OCI-LY7 (cell line): ENCODE results near the gene FAM163A. TPM values are rescaled to one million over a fixed set of nuclear protein-coding genes. Genes with fewer than 3 reads are reported as not detected.

Experiments
- BruUV-seq: library from RNA; stranded (reverse); fragments of 400-500 nt; replicated peaks from 2 replicates; lab custom pipeline; 2021; lab: Mats Ljungman, UMichigan
- CTCF ChIA-PET: fragments of 300-600 bp; sonication (Branson Sonifier 250); formaldehyde crosslinking; loops from one replicate; lab custom pipeline; 2022; ENCODE audit warnings: antibody characterized with exemption; ENCODE audit not compliant: unreplicated experiment; lab: Charles Lee
- POLR2A ChIA-PET: fragments of 300-600 bp; sonication (Branson Sonifier 250); formaldehyde crosslinking; loops from one replicate; lab custom pipeline; 2022; ENCODE audit warnings: antibody characterized with exemption; lab: Charles Lee
- DNase-seq: peaks from one replicate; pipeline ENCODE4 v3.0.0-alpha.2; 2015; ENCODE audit warnings: low spot score
- H2AFZ ChIP-seq: fragments of 200-600 bp; sonication (generic), shearing (Covaris generic); 2 replicates; pipeline ENCODE4 v1.6.1; 2014; ENCODE audit warnings: mild to moderate bottlenecking, antibody characterized with exemption, low read length, moderate library complexity
- H3K27ac ChIP-seq: fragments of 200-600 bp; sonication (generic); 2 replicates; pipeline ENCODE4 v1.5.1; 2014; ENCODE audit warnings: mixed run types, low read depth, mild to moderate bottlenecking, moderate library complexity, low read length, inconsistent platforms; ENCODE audit not compliant: poor library complexity, severe bottlenecking
- H3K36me3 ChIP-seq: fragments of 200-600 bp; sonication (generic); 2 replicates; pipeline ENCODE4 v1.6.1; 2014; ENCODE audit warnings: mild to moderate bottlenecking, antibody characterized with exemption, low read length, moderate library complexity, mixed read lengths; ENCODE audit not compliant: insufficient read depth
- H3K4me1 ChIP-seq: fragments of 200-600 bp; sonication (generic); 2 replicates; pipeline ENCODE4 v1.5.1; 2014; ENCODE audit warnings: mild to moderate bottlenecking, low read length; ENCODE audit not compliant: insufficient read depth, poor library complexity, severe bottlenecking
- H3K4me2 ChIP-seq: fragments of 200-600 bp; sonication (generic); 2 replicates; pipeline ENCODE4 v1.6.1; 2014; ENCODE audit warnings: mild to moderate bottlenecking, low read length
- H3K4me3 ChIP-seq: fragments of 200-600 bp; sonication (generic); 2 replicates; pipeline ENCODE4 v1.5.1; 2014; ENCODE audit warnings: mild to moderate bottlenecking, low read depth, low read length; ENCODE audit not compliant: poor library complexity, severe bottlenecking
- H3K79me2 ChIP-seq: fragments of 200-600 bp; sonication (generic); 2 replicates; pipeline ENCODE4 v1.6.1; 2016; ENCODE audit warnings: low read depth, mild to moderate bottlenecking, low read length, moderate library complexity, mixed read lengths; ENCODE audit not compliant: insufficient read depth
- H3K9me2 ChIP-seq: fragments of 200-600 bp; sonication (generic); 2 replicates; pipeline ENCODE4 v1.6.1; 2016; ENCODE audit warnings: mild to moderate bottlenecking, low read length, mixed read lengths; ENCODE audit not compliant: insufficient read depth
- H3K9me3 ChIP-seq: fragments of 200-600 bp; sonication (generic); 2 replicates; pipeline ENCODE4 v1.6.1; 2014; ENCODE audit warnings: mild to moderate bottlenecking, mixed run types, low read length, mixed read lengths
- H4K20me1 ChIP-seq: fragments of 200-600 bp; sonication (generic); 2 replicates; pipeline ENCODE4 v1.6.1; 2014; ENCODE audit warnings: mild to moderate bottlenecking, antibody characterized with exemption, low read length, moderate library complexity, mixed read lengths; ENCODE audit not compliant: insufficient read depth
- CTCF ChIP-seq: fragments of 200-600 bp; sonication (generic); conservative IDR thresholded peaks from 2 replicates; pipeline ENCODE4 v1.5.1; 2014; ENCODE audit warnings: mild to moderate bottlenecking, antibody characterized with exemption, low read length, moderate library complexity, mixed read lengths
- EZH2phosphoT487 ChIP-seq: fragments of 200-600 bp; sonication (generic); IDR thresholded peaks from 2 replicates; pipeline ENCODE4 v1.6.1; 2018; ENCODE audit warnings: low read depth, borderline replicate concordance, mild to moderate bottlenecking, mixed run types, antibody characterized with exemption, low read length, moderate library complexity, mixed read lengths
- intact Hi-C: fragments of 100-400 bp; cut with micrococcal nuclease; formaldehyde crosslinking; loops from one replicate; pipeline ENCODE4 v1.10.0; 2022; ENCODE audit not compliant: unreplicated experiment
- total RNA-seq, 2 experiments: library from RNA; depleted of rRNA in 1 of 2; stranded (reverse); fragments of >200 nt in 1 of 2; shearing (Covaris generic) in 1 of 2; gene quantifications; 2 replicates each; pipeline ENCODE4 v1.2.3, GENCODE V29; 2014 to 2022

FAM163A gene
- total RNA-seq, 2 experiments from 2014 or later = not detected

GRCh38 chr1:179753061-179753460 is 10.0 kb downstream of the FAM163A start:
- DNase-seq = no peak
- H3K79me2 ChIP-seq = no peaks in the 10 kb centered on the region
- POLR2A ChIA-PET = no interaction called here
- H3K4me1 ChIP-seq = no peaks in the 10 kb centered on the region
- no peak for TF ChIP-seq EZH2phosphoT487
- TF ChIP-seq CTCF = no peak
- no peak overlapping the region for H3K4me3 ChIP-seq
- no peak overlapping the region for H2AFZ ChIP-seq
- H3K9me3 ChIP-seq = 0 out of 2 replicates have a peak, but pooled peaks cover 5% of the 10 kb centered on the region
- H4K20me1 ChIP-seq = no peaks in the 10 kb centered on the region
- CTCF ChIA-PET = no interaction called here
- H3K36me3 ChIP-seq = no peaks in the 10 kb centered on the region
- BruUV-seq = no TSS peak
- no peaks in the 10 kb centered on the region for H3K9me2 ChIP-seq
- intact Hi-C loops = loop anchor here (2.0 kb wide), 1 partner anchor 18 kb away; no protein-coding TSS in a partner anchor
- H3K27ac ChIP-seq = no peak overlapping the region
- no peak overlapping the region for H3K4me2 ChIP-seq

DNA sequence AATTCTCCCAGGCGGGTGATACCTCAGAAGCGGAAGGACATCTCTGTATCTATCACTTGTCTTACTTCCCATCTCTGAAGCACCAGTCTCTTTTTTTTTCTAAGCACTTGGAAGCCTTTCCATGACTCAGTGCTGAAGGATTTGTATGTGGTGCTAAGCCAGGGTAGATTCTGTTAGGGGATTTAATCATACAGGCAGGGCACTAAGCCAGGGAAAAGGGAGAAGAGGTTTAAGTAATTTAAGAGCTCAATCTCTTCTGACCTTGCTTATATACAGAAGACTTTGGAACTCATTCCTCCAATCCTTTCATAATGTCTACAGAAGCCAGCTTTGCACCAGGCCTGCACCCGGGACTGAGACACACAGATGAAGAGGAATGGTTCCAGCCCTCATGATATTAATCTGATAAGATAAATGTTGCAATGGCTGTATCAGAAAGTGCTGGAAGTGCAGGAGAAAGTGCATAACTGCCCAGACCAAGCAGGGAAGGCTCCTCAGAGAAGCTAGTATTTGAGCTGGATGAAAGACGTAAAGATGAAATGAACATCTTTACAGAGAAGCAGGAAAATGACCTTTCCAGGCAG is 11.0 kb downstream of the FAM163A start:
- CTCF ChIA-PET = no interaction called here
- BruUV-seq = no TSS peak
- Histone ChIP-seq H3K4me2 (no peak overlapping the region), H3K4me1 (no peaks in the 10 kb centered on the region), H3K9me2 (no peaks in the 10 kb centered on the region), H2AFZ (no peak overlapping the region), H3K4me3 (no peak overlapping the region), H4K20me1 (no peaks in the 10 kb centered on the region), H3K36me3 (no peaks in the 10 kb centered on the region), H3K27ac (no peak overlapping the region), H3K9me3 (0 out of 2 replicates have a peak, but pooled peaks cover 5% of the 10 kb centered on the region), H3K79me2 (no peaks in the 10 kb centered on the region)
- POLR2A ChIA-PET = interaction anchor here (0.5 kb wide), 1 partner anchor 293 kb away, joined by 4 read pairs; no protein-coding TSS in a partner anchor
- TF ChIP-seq CTCF (no peak), EZH2phosphoT487 (no peak)
- intact Hi-C loops = no loop called here
- DNase-seq = no peak

DNA sequence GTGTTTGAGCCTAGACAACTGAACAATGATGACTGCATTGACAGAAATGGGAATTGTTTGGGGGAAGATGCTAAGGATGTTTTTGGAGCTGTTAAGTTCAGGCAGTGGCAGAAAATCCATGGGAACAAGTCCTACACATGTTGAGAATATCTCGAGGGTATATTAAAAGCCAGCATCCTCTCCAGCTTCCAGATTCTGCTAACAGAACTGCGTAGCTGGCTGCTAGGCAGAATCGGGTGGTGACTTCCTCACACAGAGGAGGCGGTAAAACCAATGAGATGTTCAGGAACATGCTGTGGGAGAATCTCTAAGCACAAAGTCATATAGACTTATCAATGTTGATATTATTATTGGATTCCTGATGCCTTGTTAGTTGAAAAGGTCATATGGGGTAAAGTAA is 14.8 kb downstream of the FAM163A start:
- intact Hi-C loops = no loop called here
- CTCF ChIA-PET = no interaction called here
- no peak for DNase-seq
- Histone ChIP-seq H3K27ac (no peak overlapping the region), H3K4me2 (no peak overlapping the region), H3K9me2 (no peaks in the 10 kb centered on the region), H3K79me2 (no peaks in the 10 kb centered on the region), H2AFZ (no peak overlapping the region), H4K20me1 (no peaks in the 10 kb centered on the region), H3K9me3 (no peaks in the 10 kb centered on the region), H3K4me1 (no peaks in the 10 kb centered on the region), H3K36me3 (no peaks in the 10 kb centered on the region), H3K4me3 (no peak overlapping the region)
- no TSS peak for BruUV-seq
- POLR2A ChIA-PET = no interaction called here
- TF ChIP-seq EZH2phosphoT487 (no peak), CTCF (no peak)
